Fibroblast of skin of left biceps (primary cell): Measurements from ENCODE around the gene DHRSX.
"Not testable (repeated sequence)": the region's sequence is repeated elsewhere in the genome, so short reads cannot be mapped to it uniquely, and the experiment has no call there.

Source experiments
- DNase-seq, 2 experiments: peaks; one replicate each; pipeline ENCODE4 v3.0.0-alpha.2; 2013; ENCODE audit warnings: low read depth in 2 of 2

The DHRSX gene

DNA sequence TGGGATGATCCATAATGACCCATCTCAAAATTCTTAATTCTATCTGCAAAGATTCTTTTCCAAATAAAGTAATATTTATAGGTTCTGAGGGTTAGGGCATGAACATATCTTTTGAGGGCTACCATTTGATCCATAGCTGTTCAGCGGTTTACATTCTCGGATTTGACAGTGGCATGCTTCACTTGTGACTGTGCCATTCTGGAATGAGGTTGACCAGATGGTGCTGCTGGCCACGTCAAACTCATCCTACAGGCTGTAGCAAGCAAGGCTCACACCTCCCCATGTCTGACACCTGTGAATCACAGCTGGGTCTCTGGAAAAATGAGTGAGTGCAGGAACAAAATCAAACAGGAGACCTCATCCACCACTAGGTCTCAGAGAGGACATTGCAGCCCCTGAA lies 280.5 kb downstream of the DHRSX start:
- no peak for DNase-seq

GRCh38 chrX:2214138-2214823 lies 286.5 kb downstream of the DHRSX start:
- DNase-seq = not testable (repeated sequence)

GRCh38 chrX:2211667-2212066 lies 289.1 kb downstream of the DHRSX start:
- not testable (repeated sequence) for DNase-seq

- no peak for DNase-seq
Measured at GRCh38 chrX:2193273-2193592, 307.5 kb downstream of the DHRSX start.

GRCh38 chrX:2192584-2193272 lies 308.0 kb downstream of the DHRSX start:
- no peak for DNase-seq

GRCh38 chrX:2188840-2189239 lies 311.9 kb downstream of the DHRSX start:
- DNase-seq = no peak

- no peak for DNase-seq
Measured at GRCh38 chrX:2188330-2188792, 312.4 kb downstream of the DHRSX start.

- DNase-seq = no peak
Measured at GRCh38 chrX:2187352-2188115, 313.2 kb downstream of the DHRSX start.

- no peak for DNase-seq
Measured at GRCh38 chrX:2185341-2186082, 315.3 kb downstream of the DHRSX start.

DNA sequence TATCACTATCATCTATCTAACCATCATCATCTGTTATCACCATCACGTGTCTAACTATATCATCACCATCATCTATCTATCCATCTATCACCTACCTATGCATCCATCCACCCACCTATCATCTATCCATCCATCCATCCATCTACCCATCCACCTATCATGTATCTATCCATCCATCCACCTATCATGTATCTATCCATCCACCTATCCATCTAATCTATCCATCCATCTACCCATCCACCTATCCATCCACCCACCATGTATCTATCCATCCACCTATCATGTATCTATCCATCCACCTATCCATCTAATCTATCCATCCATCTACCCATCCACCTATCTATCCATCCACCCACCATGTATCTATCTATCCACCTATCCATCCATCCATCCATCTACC lies 316.7 kb downstream of the DHRSX start:
- no peak for DNase-seq

DNA sequence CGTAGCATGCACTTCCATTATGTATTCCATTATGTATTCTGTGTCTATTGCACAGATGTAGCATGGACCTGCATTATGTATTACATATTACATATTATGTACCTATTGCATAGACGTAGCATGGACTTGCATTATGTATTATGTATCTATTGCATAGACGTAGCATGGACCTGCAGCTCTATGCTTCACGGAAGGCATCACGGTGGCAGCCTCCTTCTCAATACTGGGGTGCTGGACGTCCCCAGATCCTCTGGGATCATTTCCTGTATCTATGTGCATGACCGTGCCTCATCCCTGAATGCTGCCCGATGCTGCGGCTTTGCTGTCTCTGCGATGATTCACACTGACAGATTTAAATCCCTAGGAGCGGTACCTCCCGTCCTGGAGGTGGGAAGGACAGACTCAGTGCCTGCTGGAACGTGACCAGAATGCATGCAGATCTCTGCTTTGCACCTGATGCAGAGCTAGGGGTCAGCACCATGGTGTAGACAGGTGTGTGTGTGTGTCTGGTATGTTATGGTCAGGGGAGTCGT lies 317.5 kb downstream of the DHRSX start:
- no peak for DNase-seq

- no peak for DNase-seq
Measured at GRCh38 chrX:2177541-2177940, 323.2 kb downstream of the DHRSX start.

DNA sequence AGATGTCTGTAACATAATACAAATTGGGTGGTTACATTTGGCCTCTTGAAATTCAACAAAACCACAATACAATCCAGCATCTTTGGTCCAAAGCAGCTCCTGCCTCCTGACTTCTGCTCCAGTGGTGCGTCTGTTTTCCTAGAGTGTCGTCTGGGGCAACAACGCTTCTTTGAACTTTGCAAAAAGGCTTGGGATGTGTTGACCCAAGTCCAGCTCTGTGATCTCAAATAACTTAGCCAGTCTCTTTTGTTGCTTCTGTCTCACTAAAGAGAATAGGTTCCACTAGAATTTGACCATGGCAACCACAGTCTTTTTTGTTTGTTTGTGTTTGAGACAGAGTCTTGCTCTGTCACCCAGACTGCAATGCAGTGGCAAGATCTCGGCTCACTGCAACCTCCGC lies 324.0 kb downstream of the DHRSX start:
- no peak for DNase-seq

- no peak for DNase-seq
Measured at GRCh38 chrX:2176274-2176673, 324.5 kb downstream of the DHRSX start.

GRCh38 chrX:2172359-2172758 lies 328.4 kb downstream of the DHRSX start:
- no peak for DNase-seq
